Hippocampal formation (tissue), 2 donors: ENCODE measurements around the gene SLC29A2.
"Not testable (repeated sequence)": the region's sequence is repeated elsewhere in the genome, so short reads cannot be mapped to it uniquely, and the experiment has no call there.

Experiments
- DNase-seq, 2 donors: peaks; one replicate each; lab custom pipeline; 2025; lab: John Stamatoyannopoulos, UW

Gene SLC29A2

DNA sequence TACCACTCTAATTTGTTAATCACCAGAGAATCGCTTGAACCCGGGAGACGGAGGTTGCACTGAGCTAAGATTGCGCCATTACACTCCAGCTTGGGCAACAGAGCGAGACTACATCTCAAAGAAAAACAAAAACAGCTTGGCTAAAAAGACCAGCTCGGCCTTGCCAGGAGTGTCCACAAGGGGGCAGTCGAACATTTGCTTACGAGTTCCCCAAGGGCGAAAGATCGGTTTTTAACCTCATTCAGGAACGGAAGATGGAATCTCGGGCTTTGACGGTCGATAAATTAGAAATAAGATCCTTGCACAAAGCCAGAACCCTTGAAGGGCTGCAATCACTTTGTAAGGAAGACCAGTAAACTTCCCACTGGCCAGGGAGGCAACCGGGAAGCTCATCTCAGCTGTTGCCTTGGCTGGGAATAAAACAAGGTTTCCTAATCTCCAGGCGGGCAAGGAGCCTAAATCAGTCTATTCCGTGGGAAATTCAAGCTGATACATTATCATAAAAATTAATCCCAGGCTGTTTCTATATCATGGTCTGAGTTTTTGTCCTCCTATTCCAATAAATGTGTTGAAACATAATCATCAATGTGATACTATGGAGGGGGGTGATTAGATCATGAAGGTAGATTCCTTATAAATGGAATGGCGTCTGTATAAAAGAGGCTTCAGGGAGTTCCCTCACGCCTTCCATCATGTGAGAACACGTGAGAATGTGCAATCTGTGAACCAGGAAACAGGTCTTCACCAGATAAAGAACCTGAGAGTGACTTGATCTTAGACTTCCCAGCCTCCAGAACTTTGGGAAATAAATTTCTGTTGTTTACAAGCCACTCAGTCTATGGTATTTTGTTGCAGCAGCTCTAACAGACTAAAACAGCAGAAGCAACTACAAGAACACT lies 14.9 kb upstream of the SLC29A2 start:
- peak; percentile 66 to 68 for DNase-seq

DNA sequence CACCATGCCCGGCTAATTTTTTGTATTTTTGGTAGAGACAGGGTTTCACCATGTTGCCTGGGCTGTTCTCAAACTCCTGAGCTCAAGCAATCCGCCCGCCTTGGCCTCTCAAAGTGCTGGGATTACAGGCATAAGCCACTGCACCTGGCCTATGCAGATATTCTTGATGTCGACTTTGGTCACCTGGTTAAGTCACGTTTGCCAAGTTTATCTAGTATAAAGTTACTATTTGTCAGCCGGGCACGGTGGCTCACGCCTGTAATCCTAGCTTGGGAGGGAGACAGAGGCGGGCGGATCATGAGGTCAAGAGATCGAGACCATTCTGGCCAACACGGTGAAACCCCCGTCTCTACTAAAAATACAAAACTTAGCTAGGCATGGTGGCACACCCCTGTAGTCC lies 12.8 kb upstream of the SLC29A2 start:
- DNase-seq, result not testable (repeated sequence)

DNA sequence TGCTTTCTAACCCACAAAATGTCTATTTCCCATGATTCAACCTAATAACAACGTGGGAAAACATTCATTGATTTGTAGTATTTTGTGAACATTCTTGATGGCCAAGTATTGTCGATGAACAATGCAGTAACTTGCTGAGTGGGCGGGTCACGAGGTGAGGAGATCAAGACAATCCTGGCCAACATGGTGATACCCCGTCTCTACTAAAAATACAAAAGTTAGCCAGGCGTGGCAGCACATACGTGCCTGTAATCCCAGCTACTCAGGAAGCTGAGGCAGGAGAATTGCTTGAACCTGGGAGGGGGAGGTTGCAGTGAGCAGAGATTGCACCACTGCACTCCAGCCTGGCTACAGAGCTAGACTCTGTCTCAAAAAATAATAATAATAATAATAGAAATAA lies 8.7 kb upstream of the SLC29A2 start:
- DNase-seq, result not testable (repeated sequence)

DNA sequence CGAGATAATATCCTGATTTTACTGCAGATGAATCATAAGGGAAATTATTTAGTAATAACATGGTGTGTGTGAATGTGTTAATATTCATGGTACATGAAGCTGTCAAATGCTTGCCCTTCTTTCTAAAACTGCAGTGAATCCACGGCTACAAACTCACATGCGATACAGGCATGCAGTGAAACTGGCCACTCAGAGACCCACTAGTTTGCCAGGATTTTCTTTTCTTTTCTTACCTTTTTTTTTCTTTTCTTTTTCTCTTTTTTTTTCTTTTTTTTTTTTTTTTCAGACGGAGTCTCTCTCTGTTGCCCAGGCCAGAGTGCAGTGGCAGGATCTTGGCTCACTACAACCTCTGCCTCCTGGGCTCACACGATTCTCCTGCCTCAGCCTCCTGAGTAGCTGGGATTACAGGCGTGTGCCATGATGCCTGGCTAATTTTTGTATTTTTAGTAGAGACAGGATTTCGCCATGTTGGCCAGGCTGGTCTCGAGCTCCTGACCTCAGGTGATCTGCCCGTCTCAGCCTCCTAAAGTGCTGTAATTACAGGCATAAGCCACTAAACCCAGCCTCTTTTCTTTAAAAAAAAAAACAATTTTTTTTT lies 2.2 kb upstream of the SLC29A2 start:
- not testable (repeated sequence) for DNase-seq

DNA sequence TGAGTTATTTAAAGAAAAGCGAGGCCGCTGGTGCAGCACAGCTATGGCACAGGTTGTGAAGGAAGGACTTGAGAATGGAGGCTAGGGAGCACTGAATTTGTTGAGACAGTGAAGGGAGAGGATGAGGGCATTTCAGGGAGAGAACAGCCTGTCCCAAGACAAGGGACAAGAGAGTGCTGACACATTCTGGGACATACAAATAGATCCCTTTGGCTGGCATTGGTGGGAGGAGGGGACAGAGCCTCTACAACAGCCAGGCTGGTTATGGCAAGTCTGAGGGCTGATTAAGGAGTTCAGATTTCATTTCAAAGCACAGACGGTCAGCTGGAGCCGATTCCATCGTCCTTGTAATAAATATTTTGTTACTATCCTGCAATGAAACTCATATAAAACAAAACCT lies 1.7 kb upstream of the SLC29A2 start:
- DNase-seq, result peak in 1 of 2 donors; percentile 32

DNA sequence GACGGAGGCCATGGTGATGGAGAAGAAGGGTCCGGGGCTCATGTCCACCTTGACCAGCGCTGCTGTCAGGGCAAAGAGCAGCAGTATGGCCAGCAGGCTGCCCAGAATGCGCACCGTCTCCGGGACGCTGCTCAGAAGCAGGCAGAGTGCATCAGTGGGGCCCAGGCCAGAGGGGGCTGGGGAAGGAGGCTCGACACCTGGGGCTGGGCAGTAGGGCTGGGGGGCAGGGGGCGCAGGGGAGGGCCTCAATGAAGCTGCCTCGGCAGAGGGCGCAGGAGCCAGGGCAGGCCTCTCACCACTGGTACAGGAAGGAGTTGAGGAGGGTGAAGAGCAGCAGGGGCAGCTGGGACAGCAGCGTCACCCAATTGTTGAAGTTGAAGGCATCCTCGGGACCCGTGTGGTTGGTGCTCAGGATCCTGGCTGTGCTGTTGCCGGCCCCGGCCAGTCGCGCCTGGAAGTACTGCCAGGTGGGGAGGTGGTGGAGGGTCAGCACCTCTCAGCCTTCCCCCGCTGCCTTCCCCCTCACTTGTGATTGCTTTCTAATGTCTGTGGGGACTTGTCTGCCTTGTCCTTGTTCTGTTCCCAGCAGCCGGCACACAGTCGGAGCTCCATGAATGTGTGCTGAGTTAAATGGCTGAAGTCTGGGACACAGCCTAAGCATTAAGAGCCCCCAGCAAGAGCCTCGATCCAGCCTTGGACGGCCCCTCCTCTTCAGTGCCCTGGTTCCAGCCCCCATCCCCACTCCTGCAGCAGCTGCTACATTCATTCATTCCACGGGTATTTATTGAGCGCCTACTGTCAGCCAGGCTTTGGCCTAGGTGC lies 2.3 kb downstream of the SLC29A2 start:
- no peak for DNase-seq

DNA sequence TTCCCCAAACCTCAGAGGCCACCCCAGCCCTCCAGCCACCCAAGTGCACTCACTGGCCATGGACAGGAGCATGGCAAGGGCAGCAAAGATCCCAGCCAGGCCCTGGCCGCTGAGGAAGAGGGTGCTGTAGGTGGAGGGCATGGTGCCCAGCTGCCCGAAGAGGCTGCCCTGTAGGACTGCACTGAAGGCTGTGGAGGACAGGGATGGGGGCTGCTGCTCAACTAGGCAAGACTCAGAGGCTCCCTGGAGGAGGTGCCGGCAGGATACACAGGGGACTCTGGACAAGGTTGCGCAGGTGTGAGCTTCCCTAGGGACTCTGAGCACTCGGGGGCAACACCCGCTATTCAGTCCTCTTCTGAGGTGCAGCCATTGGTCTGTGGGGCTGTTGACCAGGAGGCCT lies 3.1 kb downstream of the SLC29A2 start:
- no peak for DNase-seq

DNA sequence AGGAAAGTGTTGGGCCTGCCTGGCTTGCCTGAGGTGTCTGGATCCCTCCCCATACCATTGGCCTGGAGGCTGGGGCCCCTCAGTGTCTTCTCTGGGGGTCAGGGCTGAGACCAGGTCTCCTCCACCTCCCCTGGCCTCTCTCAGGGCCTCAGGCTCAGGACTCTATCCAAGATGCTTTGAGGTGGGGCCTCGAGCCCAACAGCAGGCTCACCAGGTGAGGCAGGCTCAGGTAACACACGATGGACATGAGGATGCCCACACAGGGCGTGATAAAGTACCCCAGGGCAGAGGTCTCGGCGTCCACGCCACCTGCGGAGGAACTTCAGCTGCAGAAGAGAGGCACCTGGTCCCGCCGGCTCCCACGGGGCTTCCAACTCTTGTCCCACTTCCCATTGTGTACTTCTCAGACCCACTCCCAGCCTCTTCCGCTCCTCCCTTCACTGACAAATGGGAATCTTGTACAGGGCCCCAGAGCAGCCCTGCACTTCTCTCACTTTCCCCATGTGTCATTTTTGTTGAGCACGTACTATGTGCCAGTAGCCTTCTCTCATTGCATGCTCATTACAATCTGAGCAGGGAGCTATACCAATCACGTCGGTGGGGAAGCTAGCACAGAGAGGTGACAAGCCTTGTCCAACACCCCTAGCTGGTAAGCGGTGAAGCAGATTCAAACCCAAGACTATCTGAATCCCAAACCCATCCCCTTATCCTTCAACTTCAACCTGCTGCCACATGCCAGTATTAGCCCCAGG lies 3.8 kb downstream of the SLC29A2 start:
- DNase-seq, result no peak

DNA sequence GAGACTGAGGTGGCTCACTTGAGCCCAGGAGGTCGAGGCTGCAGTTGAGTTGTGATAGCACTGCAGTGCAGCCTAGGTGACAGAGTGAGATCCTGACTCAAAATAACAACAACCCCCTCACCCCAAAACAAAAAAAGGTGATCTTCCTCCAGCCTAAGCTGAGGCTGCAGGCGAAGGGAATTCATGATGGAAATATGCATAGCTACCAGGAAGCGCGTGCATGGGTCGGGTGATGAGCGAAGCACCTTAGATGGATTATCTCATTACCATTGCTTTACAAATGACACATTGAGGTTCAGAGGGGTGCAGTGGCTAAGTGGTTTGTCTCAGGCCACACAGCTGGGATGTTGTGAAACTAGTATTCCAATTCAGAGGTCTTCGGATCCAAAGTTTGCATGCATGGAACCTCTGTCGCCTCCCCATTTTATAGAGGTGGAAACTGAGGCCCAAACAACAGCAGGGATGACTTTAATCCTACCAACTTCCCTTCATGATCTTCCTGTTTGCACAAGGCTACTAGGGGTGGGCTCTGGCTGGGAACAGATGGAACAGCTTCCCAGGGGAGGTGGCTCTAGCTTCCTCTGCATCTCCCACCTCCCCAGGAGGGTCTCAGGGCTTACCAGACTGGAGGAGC lies 4.6 kb downstream of the SLC29A2 start:
- no peak for DNase-seq

DNA sequence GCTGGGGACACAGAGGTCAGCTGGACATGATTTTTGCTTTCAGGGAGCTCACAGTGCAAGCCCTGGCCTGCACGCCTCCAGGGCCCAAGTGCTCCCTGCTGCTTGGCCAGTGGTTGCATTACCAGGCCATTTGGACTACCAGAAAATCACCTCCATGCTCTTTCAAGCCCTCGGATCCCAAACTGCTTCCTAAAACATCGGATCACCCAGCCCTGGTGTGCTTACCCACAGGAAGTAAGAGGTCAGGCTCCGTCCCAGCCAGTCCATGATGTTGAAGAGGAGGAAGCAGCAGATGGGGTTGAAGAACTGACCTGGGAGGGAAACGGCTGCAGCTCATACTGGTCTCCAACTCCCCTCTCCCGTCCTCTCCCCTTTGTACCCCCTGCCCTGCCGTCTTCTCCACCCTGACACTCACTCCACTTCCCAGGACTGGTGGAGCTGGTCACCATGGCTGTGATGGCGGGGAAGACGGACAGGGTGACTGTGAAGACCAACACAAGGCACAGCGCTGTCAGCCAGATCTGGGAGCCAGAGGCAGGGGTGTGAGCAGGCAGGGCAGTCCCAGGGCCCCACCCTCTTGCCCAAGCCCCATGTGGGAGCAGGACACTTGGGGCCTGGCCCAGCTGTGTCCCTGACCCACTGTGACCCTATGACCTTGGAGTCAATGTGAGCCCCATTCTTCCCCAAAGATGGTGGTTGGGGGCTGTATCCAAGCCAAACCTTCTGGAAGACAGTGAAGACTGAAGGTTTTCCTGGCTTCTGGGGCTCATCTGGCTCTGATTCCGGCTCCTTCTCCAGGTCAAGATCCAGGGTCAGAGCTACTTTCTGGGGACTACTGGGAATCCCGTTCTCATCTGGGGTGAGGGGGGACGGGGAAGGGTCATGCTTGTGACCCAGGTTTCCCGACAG lies 5.6 kb downstream of the SLC29A2 start:
- no peak for DNase-seq

DNA sequence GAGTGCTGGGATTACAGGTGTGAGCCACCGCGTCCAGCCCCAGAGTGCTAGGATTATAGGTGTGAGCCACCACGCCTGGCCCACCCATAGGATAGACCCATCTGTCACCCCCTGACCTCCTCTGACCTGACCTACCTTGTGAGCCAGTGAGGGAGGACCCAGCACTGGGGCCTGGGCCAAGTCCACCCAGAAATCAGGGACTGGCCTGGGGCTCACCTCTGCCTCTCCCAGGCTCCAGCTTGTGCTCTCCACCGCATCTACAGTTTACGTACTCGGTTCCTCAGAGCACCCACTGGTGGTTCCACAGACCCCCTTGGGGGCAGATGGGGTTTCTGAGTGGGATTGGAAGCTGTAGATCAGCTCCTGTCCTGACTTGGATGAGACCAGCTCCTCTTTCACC lies 6.4 kb downstream of the SLC29A2 start:
- no peak for DNase-seq

DNA sequence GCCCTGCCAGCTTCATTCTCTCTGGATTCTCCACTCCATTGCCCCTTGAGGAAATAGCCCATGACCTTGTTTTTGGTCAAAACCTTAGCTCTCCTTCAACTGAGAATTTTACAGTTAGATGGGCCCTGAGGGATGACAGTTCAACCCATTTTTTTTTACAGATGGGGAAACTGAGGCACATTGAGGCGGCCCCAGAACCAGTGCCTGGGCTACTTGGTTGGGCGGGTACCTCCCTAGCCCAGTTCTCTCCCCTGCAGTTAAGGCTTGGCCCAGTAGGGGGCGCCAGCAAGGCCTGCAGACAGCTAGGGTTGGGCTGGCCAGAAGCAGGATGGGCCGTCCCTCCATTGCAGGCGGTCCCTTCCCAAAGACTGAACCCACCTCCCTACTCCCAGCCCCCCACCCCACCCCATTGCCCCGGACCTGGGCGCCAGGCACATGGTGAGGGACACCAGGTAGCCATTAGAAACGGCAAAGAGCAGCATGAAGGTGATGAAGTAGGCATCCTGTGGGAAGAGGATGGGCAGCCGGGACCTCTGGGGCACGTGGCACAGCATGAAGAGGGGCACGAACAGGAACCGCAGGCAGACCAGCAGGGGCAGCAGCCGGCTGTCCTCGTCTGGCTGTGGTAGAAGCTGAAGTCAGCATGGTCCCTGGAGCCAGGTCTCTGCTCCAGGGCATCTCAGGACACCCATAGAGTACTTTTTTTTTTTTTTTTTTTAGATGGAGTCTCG lies 7.6 kb downstream of the SLC29A2 start:
- no peak for DNase-seq

DNA sequence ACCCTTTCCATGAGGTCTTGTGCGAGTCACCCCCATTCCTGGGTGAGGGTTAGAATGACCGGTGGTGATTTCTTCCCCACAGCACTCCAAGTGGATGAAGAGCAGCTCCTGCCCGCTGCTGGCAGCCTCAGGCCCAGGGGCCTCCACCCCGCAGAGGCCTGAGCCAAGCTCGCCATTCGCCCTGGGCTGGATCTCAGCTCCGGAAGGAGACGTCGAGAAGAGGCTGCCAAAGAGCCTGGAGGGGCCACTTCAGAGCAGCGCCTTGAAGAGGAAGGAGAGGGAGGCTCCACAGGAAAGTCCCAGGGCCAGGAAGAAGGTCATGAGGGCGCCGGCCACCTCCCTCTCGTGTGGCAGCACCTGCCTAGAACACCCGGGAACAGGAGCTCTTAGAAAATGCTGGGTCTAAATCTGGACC lies 8.4 kb downstream of the SLC29A2 start:
- DNase-seq, result no peak

DNA sequence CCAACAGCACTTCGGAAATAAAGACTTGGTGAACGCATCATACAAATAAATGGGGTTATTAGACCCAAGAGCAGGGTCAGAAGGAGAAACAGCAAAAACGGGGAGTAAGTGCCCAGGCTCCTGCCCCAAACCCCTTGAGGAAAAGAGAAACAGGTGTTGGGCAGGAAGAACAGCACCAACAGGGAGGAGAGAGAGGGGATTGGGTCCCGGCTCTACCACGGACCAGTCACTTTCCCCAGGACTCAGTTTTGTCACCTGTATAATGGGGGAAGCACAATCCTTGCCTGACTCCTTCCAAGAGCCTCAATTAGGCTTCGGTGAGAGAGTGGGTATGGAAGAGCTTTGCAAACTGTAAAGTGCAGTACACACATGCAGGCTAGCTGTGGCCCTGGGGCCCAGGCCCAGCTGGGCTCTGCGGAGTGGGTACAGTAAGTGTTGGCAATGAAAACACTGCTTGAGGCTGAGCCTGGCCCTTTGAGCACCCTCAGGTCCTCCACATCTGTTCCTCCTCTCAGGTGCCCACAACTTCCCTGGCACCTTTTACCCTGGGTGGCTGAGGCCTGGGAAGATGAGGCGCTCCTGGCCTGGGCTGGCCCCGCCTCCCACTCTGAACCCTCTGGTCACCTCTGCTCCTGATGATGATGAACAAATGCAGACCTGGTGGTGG lies 8.9 kb downstream of the SLC29A2 start:
- DNase-seq, result no peak

DNA sequence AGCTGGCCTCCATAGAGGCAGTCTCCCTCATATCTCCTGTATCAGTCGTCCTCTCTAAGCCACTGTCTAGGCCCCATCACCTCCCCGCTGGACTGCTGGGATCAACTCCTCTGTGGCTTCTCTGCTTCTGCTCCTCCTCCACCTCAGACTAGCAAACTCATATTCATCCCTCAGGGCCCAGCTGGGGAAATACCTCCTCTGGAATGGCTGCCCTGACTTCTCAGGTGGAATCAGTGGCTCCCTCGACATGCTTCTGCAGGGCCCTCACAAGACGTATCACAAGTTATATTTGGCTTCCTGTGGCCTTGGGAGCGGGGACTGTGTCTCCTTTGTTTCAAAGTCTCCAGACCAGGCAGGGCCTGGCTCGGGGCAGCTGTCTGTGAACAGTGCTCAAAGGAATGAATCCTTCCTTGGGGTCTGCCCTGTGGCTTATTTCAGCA lies 10.0 kb downstream of the SLC29A2 start:
- DNase-seq, result no peak

DNA sequence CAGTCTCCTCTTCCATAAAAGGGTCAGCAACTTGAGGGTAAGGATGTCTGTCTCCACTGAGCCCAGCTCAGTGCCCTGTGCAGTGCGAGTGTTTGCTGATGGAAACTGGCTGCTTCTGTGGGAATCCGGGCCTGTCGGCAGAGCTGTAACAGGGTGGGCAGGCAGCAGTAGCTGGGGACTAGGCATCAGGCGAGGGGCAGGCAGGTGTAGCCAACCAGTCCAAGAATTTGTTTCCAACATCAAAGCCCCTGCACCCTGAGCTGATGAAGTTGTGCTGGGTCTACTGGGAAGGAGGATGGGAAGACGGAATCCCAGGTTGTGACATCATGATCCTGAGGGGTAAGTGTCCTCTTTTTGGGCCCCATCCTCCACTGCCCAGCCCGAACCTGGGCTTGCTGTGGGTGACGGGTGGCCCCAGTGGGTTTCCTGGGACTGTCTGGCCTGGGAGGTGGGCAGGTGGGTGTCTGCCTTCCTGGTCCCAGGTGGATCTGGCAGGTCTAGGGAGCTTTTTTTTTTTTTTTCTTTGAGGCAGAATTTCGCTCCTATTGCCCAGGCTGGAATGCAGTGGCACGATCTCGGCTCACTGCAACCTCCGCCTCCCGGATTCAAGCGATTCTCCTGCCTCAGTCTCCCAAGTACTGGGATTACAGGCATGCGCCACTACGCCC lies 11.0 kb downstream of the SLC29A2 start:
- no peak for DNase-seq

DNA sequence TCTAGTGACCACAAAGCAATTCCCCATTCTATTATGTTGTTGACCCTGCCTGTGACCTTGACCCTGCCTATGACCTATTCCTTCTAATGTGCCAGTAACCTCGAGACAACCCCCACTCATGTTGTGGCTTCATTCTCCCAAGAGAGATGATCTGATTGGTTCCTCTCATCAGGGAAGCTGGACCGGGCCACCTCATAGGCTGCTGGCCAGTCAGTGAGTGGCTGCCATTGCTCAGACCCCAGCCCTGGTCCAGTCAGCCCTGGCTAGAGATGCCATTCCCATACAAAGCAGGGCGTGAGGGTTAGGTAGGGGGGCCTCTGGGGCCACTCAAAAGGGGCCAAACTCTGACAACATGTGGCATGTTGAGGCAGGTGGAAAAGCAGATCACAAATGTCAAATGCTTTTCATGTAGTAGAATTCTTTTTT lies 11.9 kb downstream of the SLC29A2 start:
- no peak for DNase-seq

DNA sequence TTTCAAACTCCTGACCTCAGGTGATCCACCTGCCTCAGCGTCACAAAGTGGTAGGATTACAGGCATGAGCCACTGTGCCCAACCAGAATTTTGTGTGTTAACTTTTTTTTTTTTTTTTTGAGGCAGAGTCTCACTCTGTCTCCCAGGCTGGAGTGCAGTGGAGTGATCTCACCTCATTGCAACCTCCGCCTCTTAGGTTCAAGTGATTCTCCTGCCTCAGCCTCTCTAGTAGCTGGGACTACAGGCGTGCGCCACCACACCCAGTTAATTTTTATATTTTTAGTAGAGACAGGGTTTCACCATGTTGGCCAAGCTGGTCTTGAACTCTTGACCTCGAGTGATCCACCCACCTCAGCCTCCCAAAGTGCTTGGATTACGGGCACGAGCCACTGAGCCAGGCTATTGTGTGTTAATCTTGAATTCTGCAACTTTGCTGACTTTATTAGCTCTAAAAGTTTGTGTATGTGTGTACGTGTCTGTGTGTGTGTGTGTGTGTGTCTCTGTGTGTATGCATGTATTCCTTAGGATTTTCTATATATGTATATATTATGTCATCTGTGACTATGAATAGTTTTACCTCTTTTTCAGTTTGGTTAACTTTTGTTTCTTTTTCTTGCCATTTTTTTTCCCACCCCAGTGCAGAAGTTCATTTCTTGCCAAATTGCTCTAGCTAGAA lies 20.9 kb downstream of the SLC29A2 start:
- not testable (repeated sequence) for DNase-seq
